SH-SY5Y (cell line): Measurements from ENCODE around the gene EPM2A.

ENCODE experiments used
- GATA2 ChIP-seq: IDR thresholded peaks from 2 replicates; pipeline ENCODE4 v1.6.1; 2011; ENCODE audit warnings: mild to moderate bottlenecking, low read depth, low read length
- GATA3 ChIP-seq: IDR thresholded peaks from 2 replicates; pipeline ENCODE4 v1.6.1; 2011; ENCODE audit warnings: low read depth, mild to moderate bottlenecking, low read length, moderate library complexity

- TF ChIP-seq GATA2 (no peak), GATA3 (no peak)
Observed at GRCh38 chr6:145752638-145753037, 17.3 kb upstream of the EPM2A start.
